CD4-positive, alpha-beta T cell treated with Interleukin-4 for 4 hours (primary cell): Measurements from ENCODE around the gene ELP5.

Experiments used
- DNase-seq: peaks from one replicate; pipeline ENCODE4 v3.0.0-alpha.2; 2020

Gene ELP5

DNA sequence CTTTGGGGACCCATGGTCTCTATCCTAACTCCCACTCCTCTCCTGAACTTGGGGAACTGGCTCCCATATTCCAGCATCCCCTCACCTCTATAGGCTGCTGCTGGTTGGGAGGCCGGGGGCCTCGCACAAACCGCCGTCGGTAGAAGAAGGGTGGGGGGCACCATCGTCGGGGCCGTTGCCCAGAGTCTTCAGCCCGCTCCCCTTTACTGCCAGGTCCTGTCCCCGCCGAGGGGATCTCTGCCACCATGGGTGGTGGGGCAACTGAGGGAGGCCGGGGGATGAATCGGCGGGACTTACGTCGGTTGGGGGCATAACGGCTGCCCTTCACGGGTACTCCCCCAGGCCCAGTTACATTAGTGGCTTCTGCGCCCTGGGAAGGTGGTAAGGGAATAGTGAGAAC is 38.2 kb downstream of the ELP5 start:
- DNase-seq = no peak

DNA sequence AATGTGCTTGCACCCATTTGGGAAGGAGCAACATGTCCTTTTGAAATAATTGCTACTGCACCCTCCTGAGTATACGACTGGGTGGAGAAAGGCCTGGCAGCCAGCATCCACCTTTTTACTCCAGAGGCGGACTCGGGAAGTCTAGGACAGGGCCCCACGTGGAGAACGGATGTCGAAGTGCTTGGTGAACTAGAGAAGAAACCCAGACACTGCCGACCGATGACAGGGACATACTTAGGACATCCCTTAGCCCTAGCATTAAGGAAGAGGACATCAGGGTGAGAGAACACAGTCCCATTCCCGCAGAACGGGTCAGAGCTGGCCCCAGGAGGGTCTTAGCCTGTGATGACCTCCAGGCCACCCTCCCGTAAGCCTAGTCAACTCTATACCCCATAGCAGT is 38.7 kb downstream of the ELP5 start:
- no peak for DNase-seq

DNA sequence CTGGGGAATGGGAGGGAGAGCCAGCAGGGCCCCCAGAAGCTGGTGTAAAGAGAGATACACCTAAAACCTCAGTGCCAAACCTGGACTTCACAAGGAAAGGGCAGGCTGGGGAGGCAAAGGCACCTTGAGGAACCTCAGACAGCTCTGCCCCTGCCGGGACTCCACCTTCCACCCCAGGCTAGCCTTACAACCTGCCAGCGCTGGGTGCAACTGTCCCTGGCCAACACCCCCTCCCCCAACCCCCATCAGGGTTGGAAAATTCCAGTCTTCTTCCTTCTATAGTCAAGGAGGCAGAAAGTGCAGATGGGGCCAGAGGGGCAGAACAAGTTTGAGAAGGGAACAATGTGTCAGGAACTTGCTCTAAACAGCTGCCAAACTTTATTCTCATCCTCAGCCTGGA is 40.2 kb downstream of the ELP5 start:
- DNase-seq = no peak

DNA sequence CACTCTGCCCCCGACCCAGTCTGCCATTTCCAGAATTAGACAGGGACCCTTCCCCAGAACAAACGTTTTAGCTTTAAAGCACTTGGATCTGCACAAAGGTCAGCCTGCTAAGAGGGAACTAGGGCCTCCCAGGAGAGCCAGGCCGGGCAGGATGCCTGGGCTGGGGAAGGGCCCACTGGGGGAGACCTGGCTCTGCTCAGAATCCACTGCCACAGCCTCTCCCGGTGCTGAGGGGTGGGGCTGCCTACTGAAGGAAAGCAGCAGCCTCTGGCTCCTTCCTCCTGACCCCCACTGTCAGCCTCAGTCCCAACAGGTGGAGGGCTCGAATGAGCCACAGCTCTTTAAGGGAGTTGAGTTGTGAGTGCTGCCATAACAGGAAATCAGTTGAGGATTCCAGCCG is 40.7 kb downstream of the ELP5 start:
- no peak for DNase-seq

DNA sequence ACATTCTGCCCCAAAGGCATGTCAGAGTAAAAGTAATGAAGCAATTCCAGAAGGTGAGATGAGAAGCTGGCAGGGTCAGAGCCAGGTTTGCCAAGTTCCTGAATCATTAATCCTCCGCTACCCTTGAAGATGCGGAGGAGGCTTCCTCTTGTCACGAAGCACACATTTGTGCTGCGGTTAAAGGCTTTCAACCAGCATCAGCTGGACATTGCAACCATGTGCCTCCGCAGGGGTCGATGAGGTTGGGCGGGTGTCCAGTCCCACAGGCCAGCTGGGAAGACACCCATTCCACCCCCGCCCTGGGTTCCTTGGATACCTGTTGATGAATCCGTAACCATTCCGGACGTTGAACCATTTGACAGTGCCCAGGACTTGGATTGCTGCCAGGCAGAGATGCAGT is 41.1 kb downstream of the ELP5 start:
- DNase-seq = no peak

DNA sequence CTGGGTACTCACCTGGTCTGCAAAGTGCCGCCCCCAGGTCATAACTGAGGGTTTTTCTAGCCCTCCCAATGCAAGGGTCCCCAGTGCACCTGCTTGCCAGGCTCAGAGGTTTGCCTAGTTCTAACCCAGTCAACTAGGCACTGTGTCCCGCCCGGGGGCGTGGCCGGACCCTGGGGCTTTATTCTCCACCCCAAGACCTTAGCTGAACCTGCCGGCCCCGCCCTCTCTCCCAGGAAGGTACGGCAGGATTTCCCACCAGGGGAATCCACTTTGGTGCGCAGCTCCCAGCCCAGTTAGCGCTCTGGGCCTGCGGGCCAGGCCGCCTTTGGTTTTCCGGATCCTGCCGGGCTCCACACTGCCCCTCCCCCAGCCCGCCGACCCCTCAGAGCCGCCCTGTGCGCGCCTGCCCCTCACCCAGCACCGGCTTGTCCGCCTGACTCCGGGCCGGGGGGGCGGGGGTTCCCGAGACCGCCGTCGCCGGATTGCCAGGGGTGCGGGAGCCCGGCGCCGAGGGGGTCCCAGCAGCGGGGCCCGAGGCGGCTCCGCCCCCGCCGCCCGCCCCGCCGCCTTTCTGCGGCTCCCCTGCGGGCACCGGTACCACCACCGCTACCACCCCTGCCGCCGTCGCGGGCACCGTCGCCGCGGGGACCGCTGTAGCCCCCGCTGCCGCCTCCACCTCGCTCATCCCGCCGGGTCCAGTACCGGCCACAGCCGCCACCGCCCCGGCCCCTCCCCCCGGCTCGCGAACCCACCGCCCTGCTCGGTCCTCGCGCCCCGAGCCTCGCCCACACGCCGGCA is 42.0 kb downstream of the ELP5 start:
- no peak for DNase-seq

DNA sequence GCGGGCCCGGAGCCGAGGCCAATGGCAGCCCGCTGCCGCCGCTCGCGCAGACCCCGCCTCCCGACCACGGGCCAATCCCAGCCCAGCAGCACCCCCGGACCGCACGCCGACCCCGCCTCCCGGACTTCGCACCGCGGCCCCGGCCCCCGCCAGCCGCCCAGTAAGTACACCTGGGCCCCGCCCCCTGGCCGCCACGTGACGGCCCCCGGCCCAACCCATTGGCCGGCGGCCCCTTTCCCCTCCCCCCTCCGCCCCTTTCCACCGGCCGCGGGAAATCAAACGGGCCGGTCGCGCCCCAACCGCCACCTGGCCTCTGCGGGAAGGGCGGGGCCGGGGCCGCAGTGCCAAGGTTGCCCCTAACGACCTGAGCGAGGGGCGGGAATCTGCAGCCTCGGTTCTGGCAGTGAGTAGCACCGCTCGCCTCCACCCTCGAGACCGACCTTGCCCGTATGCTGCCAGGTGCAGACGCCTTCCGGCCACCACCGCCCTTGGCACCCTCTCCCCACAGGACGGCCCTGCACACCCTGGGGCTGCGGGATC is 42.7 kb downstream of the ELP5 start, which contains the start of gene YBX2:
Gene YBX2, minus strand, starts transcription at position 26 of the 540 bp plus-strand sequence. CDS start 139 bp downstream, outside the sequence.
- DNase-seq = peak; percentile 68

DNA sequence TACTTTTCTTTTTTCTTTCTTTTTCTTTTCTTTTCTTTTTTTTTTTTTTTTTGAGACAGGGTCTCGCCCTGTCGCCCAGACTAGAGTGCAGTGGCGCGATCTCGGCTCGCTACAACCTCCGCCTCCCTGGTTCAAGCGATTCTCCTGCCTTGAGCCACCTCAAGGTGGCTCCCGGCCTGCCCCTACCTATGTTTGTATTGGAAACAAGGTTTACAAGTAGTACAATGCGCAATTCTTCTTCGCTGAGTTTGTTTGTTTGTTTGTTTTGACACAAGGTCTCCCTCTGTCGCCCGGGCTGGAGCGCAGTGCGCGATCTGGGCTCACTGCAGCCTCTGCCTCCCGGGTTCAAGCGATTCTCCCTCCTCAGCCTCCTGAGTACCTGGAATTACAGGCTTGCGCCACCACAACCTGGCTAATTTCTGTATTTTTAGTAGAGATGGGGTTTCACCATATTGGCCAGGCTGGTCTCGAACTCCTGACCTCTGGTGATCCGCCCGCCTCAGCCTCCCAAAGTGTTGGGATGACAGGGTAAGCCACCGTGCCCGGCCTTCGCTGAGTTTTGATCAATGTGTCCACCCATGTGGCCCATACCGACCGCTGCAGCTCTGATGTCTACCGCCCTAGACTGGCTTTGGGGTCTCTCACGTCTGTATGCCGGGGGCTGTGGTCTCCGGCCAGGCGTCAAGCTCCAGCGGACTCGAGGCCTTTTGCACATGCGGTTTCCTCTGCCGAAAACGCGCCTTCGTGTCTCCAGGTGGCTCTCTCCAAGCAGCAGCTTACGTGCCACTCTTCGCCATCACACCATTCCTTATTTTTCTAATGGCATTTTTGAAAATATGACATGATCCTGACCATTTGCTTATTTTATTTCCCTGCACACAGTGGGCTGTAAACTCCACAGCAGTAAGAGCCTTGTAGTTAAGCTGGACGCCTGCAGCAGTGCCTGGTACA is 43.5 kb downstream of the ELP5 start:
- DNase-seq = no peak

DNA sequence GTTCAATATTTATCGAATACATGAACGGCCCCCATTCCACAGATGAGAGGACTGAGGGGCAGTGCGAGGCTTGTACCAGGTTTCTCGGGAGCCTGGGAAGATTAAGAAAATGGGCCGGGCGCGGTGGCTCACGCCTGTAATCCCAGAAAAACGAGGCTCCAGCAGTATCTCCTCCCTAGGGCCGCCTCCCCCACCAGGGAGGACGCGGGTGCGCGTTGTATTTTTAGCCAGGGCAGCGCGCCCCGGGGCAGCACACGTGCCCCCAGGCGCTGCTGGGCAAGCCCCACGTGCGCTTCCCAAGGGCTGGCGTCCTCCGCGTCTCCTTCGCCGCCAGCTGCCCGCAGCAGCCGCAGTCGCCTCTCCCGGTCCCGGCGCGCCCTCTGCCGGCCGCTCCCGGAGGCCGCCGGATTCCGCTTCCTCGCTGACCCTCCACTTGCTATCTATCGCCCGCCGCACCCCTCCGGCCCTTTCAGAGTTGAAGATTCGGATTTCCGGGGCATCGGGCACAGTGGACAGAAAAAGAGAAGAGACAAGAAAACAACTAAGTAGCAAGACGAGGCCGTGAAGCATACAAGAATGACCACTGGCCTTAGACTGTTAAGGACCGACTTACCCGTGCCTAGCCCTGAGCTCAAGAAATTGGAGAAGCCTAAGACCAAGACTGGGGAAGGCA is 44.3 kb downstream of the ELP5 start:
- DNase-seq = peak; percentile 51

DNA sequence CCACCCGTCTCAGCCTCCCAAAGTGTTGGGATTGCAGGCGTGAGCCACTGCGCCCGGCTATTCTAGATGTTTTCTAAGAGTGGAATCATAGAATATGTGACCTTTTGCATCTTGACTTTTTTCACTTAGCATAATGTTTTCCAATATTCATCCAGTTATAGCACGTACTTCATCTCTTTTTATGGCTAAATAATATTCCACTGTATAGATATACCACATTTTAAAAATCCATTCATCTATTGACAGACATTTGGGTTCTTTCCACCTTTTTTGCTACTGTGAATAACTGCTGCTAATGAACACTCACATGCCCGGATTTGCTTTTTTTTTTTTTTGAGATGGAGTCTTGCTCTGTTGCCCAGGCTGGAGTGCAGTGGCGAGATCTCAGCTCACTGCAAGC is 52.2 kb downstream of the ELP5 start:
- DNase-seq = no peak

DNA sequence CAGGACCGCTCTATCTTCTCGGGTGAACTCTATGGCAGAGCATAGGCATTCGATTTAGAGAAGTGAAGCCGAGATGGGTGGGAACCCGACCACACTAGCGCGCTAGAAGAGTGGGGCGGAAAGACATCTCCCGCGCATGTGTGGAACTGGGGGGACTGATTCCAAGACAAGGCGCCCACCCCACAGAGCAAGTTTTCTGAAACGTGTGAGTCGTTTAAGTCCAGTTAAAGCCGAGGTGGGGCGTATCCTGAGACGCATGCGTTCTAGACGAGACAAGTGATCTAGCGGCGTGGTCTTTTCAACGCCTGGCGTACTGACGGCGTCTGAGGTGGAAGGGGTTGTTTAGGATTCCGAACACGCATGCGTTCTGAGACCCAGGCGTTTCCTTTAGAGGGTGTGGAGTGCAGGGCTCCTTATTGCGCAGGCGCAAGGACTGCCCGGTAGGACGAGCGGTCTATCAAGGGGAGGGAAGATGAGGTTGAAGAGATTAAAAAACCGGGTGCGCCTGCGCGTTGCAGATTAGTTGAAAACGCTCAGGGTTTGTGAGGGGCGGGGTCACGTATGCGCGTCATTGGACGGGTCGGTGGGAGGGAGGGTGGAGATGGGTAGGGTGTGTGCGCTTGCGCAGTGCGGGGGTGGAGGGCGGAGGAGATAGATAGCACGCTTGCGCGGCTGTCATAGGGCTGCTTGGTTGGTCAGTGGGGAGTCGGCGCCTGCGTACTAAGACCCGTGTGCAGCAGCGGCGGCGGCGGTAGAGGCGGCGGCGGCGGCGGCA is 55.1 kb downstream of the ELP5 start, which contains the start of gene EIF5A:
Gene EIF5A, plus strand, starts transcription at position 718 of the 775 bp plus-strand sequence. CDS start 2,008 bp downstream, outside the sequence.
- DNase-seq = peak; percentile 100

DNA sequence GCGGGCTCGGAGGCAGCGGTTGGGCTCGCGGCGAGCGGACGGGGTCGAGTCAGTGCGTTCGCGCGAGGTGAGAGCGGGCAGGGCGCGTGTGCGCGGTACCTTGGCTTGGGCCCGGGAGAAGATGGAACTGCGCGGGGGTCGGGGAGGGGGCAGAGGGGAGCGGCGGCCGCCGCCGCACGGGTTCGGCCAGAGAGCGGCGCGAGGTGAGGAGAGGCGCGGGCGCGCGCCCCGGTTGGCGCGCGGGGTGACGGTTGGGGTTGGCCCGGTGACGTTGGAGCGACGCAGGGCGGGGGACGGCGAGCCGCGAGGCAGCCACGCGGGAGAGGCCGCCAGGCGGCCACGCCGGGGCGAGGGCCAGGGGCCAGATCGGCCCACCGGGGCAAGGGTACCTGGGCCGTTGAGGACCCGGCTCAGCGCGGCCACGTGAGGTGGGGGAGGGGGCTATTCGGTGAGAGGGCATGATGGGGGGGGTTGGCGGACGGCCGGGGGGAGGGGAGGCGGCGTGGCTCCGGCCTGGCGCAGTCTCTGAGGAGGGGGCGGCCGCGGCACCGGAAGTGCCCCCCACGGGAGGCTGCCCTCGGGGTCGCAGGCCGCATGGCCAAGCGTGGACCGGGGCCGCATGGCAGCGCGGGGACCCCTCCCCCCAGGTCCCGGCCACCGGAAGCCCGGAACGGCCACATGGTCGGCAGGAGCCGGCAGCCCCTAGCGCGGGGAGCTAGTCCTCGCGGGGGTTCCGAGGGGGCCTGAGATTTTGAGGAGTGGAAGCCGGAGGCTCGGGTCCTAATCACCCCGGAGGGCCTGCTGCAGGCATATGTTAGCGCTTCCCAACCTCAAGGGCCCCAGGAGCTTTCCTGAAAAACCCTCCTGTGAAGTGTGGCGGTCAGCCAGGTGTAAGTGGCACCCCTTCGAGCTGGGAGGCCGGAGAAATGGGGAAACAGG is 55.9 kb downstream of the ELP5 start:
- peak; percentile 19 for DNase-seq

DNA sequence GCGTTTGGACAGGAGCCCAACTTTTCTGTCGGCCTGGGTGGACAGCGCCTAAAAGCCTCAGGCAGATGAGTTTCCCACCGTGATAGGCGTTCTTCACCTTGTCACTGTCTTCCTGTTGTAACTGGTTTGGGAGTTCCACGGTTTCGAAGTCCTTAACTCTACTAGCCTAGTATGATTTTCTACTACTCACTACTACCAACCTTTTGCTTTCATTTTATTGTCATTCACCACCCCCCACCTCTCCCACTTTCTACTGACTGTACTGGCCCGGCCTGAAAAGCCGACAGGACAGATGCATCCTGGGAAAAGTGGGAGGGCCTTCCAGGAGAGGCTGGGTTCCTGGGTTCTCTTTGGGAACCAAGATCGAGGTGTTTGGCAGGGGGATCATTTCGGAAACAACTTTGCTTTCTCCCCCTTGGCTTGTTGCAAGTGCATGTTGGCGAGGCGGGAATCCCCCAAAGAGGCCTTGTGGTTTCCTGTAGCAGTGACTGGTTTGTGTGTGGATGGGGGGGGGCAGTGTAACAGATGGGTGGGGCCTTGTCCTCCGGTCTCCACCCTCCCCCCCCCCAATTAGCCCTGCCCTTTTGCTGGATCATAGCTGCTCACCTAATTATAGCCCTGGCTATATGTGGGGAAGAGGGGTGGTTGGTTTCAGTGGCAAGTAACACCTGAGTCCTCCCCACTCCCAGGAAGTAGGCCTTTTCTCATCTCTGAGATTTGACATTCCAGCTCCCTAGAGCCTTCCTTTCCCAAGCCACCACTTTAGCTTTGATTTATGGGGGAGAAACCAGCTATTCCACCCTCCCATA is 56.8 kb downstream of the ELP5 start:
- DNase-seq = peak; percentile 95
